CD8-positive, alpha-beta memory T cell (primary cell): ENCODE results near the gene PSMD1. TPM values are rescaled to one million over a fixed set of nuclear protein-coding genes. Genes with fewer than 3 reads are reported as not detected.

Source experiments
- CTCF ChIA-PET: fragments of 350-600 bp; sonication (Branson Sonifier 250); formaldehyde crosslinking; loops from one replicate; lab custom pipeline; 2021; ENCODE audit warnings: antibody characterized with exemption; lab: Charles Lee
- POLR2A ChIA-PET: fragments of 350-600 bp; sonication (Branson Sonifier 250); formaldehyde crosslinking; loops from one replicate; lab custom pipeline; 2021; ENCODE audit warnings: antibody characterized with exemption; lab: Charles Lee
- DNase-seq, 5 donors: peaks; one replicate each; pipeline versions ENCODE4 v3.0.0 to v3.0.0-alpha.2; 2020 to 2022; ENCODE audit warnings: mixed read lengths in 1 of 5
- H3K27ac ChIP-seq: one replicate; pipeline ENCODE4 v1.7.0; 2013; ENCODE audit warnings: low read depth, mild to moderate bottlenecking, low read length, moderate library complexity
- H3K27me3 ChIP-seq: 2 replicates; pipeline ENCODE4 v1.7.0; 2013; ENCODE audit warnings: low read length, mild to moderate bottlenecking; ENCODE audit not compliant: insufficient read depth, poor library complexity, severe bottlenecking
- H3K36me3 ChIP-seq: 2 replicates; pipeline ENCODE4 v1.7.0; 2013; ENCODE audit warnings: mild to moderate bottlenecking, low read length, moderate library complexity; ENCODE audit not compliant: insufficient read depth
- H3K4me1 ChIP-seq: 2 replicates; pipeline ENCODE4 v1.7.0; 2013; ENCODE audit warnings: mild to moderate bottlenecking, low read length, moderate library complexity; ENCODE audit not compliant: insufficient read depth
- H3K4me3 ChIP-seq: 2 replicates; pipeline ENCODE4 v1.7.0; 2013; ENCODE audit warnings: mild to moderate bottlenecking, low read length
- H3K9me3 ChIP-seq: 2 replicates; pipeline ENCODE4 v1.7.0; 2013; ENCODE audit warnings: mild to moderate bottlenecking, low read length
- H3K27ac Mint-ChIP-seq, 8 donors: one replicate each; pipeline ENCODE4 v1.8.0; 2020 to 2021; ENCODE audit warnings: mixed read lengths in 8 of 8, mild to moderate bottlenecking in 6 of 8, inconsistent platforms in 3 of 8, moderate library complexity in 3 of 8
- H3K27me3 Mint-ChIP-seq, 2 donors: one replicate each; pipeline ENCODE4 v1.8.0; 2020 to 2021; ENCODE audit warnings: mixed read lengths in 2 of 2, mild to moderate bottlenecking in 1 of 2, moderate library complexity in 1 of 2
- H3K36me3 Mint-ChIP-seq, 3 donors: one replicate each; pipeline ENCODE4 v1.8.0; 2020 to 2021; ENCODE audit warnings: mixed read lengths in 3 of 3, inconsistent platforms in 1 of 3, mild to moderate bottlenecking in 1 of 3
- H3K4me1 Mint-ChIP-seq, 3 donors: one replicate each; pipeline ENCODE4 v1.8.0; 2020 to 2021; ENCODE audit warnings: mixed read lengths in 3 of 3, inconsistent platforms in 1 of 3, mild to moderate bottlenecking in 1 of 3
- H3K4me3 Mint-ChIP-seq, 7 donors: one replicate each; pipeline ENCODE4 v1.8.0; 2020 to 2021; ENCODE audit warnings: mixed read lengths in 7 of 7, mild to moderate bottlenecking in 6 of 7, moderate library complexity in 4 of 7, inconsistent platforms in 2 of 7
- H3K9me3 Mint-ChIP-seq, 5 donors: one replicate each; pipeline ENCODE4 v1.8.0; 2020 to 2022; ENCODE audit warnings: mixed read lengths in 5 of 5, mild to moderate bottlenecking in 3 of 5, moderate library complexity in 2 of 5, inconsistent platforms in 1 of 5
- polyA plus RNA-seq: library from polyadenylated mRNA; unstranded; fragments of 300-500 nt; fragmentation: Illumina TruSeq; gene quantifications from one replicate; pipeline ENCODE4 v1.2.3, GENCODE V29; 2021
- total RNA-seq, 2 experiments: library from RNA; stranded (reverse); gene quantifications; one replicate each; pipeline ENCODE4 v1.2.3, GENCODE V29; 2021

PSMD1 gene
- total and polyA plus RNA-seq, 3 experiments from 2014 or later: 60.6 to 176 (median 164) TPM

DNA sequence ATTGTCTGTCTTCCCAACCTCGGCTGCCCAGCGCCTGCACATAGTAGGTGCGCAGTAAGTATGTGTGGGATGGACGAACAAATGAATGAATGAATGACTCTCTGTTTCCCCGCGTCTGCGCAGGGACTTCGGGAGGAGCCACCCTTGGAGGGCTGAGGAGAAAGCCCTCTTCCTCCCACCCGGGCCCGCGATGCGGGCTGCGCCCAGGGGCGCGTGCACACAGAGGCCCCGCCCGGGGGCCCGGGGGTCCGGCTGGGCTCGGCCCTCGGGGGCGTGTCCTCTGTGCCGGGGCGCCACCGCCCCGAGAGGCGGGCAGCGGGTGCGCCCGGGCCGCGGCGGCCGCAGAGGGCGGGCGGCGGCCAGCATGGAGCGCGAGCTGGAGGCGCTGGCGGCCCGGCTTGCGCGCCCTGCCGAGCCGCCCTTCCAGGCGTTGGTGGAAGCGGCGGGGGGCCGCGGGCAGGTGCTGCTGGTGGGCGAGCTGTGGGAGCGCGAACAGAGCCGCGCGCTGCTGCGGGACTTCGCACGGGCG, 19.4 kb upstream of the PSMD1 start, which contains the start of gene C2orf72:
TSS of gene C2orf72 (plus strand) at position 322 of the 529 bp plus-strand sequence. CDS start at position 365, 43 bp downstream.
- no peaks in the 10 kb centered on the region for H3K9me3 ChIP-seq
- Mint-ChIP-seq H3K9me3 (no peaks in the 10 kb centered on the region), H3K4me1 (peaks cover 0 to 3% (median 0%) of the 10 kb centered on the region in 3 donors), H3K27me3 (peaks cover 51 to 87% of the 10 kb centered on the region in 2 donors), H3K36me3 (no peaks in the 10 kb centered on the region), H3K27ac (no peak within 1 kb of the TSS), H3K4me3 (peak within 1 kb of the TSS in 6 of 7 donors; percentile 43 to 84 (median 66))
- no peaks in the 10 kb centered on the region for H3K36me3 ChIP-seq
- H3K27me3 ChIP-seq: peaks cover 16% of the 10 kb centered on the region
- no peak for DNase-seq
- no peak within 1 kb of the TSS for H3K4me3 ChIP-seq
- H3K27ac ChIP-seq: no peak within 1 kb of the TSS
- H3K4me1 ChIP-seq: no peaks in the 10 kb centered on the region
- CTCF ChIA-PET: no interaction called here
- POLR2A ChIA-PET: no interaction called here

DNA sequence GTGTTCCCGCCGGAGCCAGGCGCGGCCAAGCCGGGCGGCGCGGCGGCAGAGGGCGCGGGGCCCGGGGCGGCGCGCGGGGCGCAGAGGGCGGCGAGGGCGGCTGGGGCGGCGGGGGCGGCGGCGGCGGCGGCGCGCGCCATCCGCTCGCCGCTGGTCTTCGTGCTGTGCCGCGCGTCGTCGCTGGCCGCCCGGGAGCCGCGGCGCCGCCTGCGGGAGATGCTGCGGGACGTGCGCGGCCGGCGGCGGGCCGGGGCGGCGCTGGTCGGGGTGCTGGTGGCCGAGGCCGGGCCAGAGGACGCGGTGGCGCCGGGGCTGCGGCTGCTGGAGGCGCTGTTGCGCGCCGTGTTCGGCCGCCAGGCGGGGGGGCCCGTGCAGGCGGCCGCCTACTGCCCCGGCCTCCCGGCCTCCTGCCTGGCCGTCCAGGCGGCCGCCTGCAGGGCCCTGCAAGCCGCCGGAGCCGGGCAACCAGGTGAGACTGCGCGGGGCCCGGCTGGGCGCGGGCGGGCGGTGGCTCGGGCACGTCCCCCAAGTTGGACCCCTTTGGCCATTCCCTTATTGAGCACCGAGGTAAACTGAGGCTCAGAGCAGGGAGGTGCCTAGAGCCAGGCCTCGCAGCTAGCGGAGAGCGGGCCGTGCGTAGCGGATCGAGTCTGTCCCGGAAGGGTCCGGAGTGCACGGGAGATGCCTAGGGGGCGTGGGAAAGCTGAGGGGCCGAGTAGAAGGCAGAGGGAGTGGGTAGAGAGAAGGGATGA, 18.8 kb upstream of the PSMD1 start:
- no peaks in the 10 kb centered on the region for H3K9me3 ChIP-seq
- peaks cover 16% of the 10 kb centered on the region for H3K27me3 ChIP-seq
- ChIA-PET POLR2A (no interaction called here), CTCF (no interaction called here)
- no peak overlapping the region for H3K4me3 ChIP-seq
- no peaks in the 10 kb centered on the region for H3K36me3 ChIP-seq
- DNase-seq: no peak
- H3K4me1 ChIP-seq: no peaks in the 10 kb centered on the region
- Mint-ChIP-seq H3K4me3 (peak overlapping the region in 6 of 7 donors; percentile 43 to 67 (median 64)), H3K27ac (no peak overlapping the region), H3K9me3 (no peaks in the 10 kb centered on the region), H3K27me3 (peaks cover 54 to 84% of the 10 kb centered on the region in 2 donors), H3K4me1 (peaks cover 0 to 3% (median 0%) of the 10 kb centered on the region in 3 donors), H3K36me3 (no peaks in the 10 kb centered on the region)
- H3K27ac ChIP-seq: no peak overlapping the region

DNA sequence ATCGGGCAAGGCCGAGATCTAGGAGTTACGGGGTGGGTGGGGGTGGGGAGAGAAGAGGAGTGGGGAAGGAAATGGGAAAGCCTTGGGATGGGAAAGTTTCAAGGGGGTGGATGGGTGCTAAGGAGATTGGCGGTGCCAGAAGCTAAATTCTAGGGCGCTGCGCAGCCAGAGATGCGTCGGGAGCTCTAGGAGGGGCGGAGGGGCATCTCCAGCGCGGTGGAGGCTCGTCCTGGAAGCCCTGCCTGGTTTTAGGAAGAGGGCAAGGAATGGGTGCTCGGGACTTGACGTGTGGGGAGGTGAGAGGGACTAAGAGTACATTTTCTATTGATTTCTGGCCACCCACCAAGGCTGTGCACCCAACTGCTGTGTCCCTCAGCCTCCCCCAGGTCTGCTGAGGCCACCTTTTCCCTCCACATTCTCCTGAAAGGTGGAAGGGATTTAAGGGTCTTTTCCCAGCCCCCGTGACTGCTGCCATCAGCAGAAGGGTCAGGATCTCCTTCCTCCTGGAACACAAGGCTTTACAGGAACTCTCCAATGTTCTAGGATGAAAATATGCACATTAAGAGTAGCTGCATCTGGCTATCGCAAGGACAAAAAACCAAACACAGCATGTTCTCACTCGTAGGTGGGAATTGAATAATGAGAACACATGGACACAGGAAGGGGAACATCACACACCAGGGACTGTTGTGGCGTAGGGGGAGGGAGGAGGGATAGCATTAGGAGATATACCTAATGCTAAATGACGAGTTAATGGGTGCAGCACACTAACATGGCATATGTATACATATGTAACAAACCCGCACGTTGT, 18.0 kb upstream of the PSMD1 start:
- no peak overlapping the region for H3K4me3 ChIP-seq
- CTCF ChIA-PET: interaction anchor here (0.9 kb wide), 1 partner anchor 11 kb away, joined by 3 read pairs; no protein-coding TSS in a partner anchor
- Mint-ChIP-seq H3K36me3 (no peaks in the 10 kb centered on the region), H3K27ac (no peak overlapping the region), H3K4me3 (peak overlapping the region in 6 of 7 donors; percentile 43 to 67 (median 64)), H3K9me3 (no peaks in the 10 kb centered on the region), H3K27me3 (peaks cover 51 to 77% of the 10 kb centered on the region in 2 donors), H3K4me1 (peaks cover 0 to 3% (median 0%) of the 10 kb centered on the region in 3 donors)
- no peaks in the 10 kb centered on the region for H3K36me3 ChIP-seq
- DNase-seq: no peak
- no peaks in the 10 kb centered on the region for H3K4me1 ChIP-seq
- POLR2A ChIA-PET: no interaction called here
- H3K27me3 ChIP-seq: peaks cover 16% of the 10 kb centered on the region
- no peak overlapping the region for H3K27ac ChIP-seq
- no peaks in the 10 kb centered on the region for H3K9me3 ChIP-seq

- Histone ChIP-seq H3K27ac (no peak overlapping the region), H3K36me3 (no peaks in the 10 kb centered on the region), H3K4me3 (no peak overlapping the region), H3K4me1 (no peaks in the 10 kb centered on the region), H3K27me3 (peaks cover 16% of the 10 kb centered on the region), H3K9me3 (no peaks in the 10 kb centered on the region)
- Mint-ChIP-seq H3K36me3 (no peaks in the 10 kb centered on the region), H3K4me3 (peak overlapping the region in 2 of 7 donors; percentile 19 to 31), H3K27ac (no peak overlapping the region), H3K9me3 (no peaks in the 10 kb centered on the region), H3K27me3 (peaks cover 50 to 71% of the 10 kb centered on the region in 2 donors), H3K4me1 (peaks cover 0 to 3% (median 0%) of the 10 kb centered on the region in 3 donors)
- ChIA-PET CTCF (interaction anchor here (0.9 kb wide), 1 partner anchor 12 kb away, joined by 3 read pairs; no protein-coding TSS in a partner anchor), POLR2A (no interaction called here)
- DNase-seq: no peak
These were observed 17.4 kb upstream of the PSMD1 start for GRCh38 chr2:231039294-231039664.

GRCh38 chr2:231039821-231040364, 16.8 kb upstream of the PSMD1 start:
- DNase-seq: no peak
- Histone ChIP-seq H3K36me3 (no peaks in the 10 kb centered on the region), H3K4me3 (no peak overlapping the region), H3K27ac (no peak overlapping the region), H3K9me3 (no peaks in the 10 kb centered on the region), H3K27me3 (peaks cover 16% of the 10 kb centered on the region), H3K4me1 (no peaks in the 10 kb centered on the region)
- no peaks in the 10 kb centered on the region for H3K9me3 Mint-ChIP-seq
- ChIA-PET POLR2A (no interaction called here), CTCF (interaction anchor here (1.1 kb wide), 1 partner anchor 23 kb away, joined by 3 read pairs; no protein-coding TSS in a partner anchor)
- no peaks in the 10 kb centered on the region for H3K36me3 Mint-ChIP-seq
- H3K4me1 Mint-ChIP-seq: peaks cover 0 to 3% (median 0%) of the 10 kb centered on the region in 3 donors
- H3K27ac Mint-ChIP-seq: no peak overlapping the region
- H3K27me3 Mint-ChIP-seq: peaks cover 47 to 68% of the 10 kb centered on the region in 2 donors
- peak overlapping the region in 2 of 7 donors; percentile 31 to 36 for H3K4me3 Mint-ChIP-seq

- peaks cover 15% of the 10 kb centered on the region for H3K27me3 ChIP-seq
- H3K27ac ChIP-seq: no peak overlapping the region
- H3K4me1 ChIP-seq: no peaks in the 10 kb centered on the region
- Mint-ChIP-seq H3K27me3 (peaks cover 40 to 61% of the 10 kb centered on the region in 2 donors), H3K4me3 (no peak overlapping the region), H3K4me1 (peaks cover 0 to 3% (median 0%) of the 10 kb centered on the region in 3 donors), H3K27ac (no peak overlapping the region), H3K36me3 (no peaks in the 10 kb centered on the region), H3K9me3 (no peaks in the 10 kb centered on the region)
- ChIA-PET POLR2A (no interaction called here), CTCF (interaction anchor here (1.8 kb wide), 1 partner anchor 12 kb away, joined by 4 read pairs; no protein-coding TSS in a partner anchor)
- no peaks in the 10 kb centered on the region for H3K36me3 ChIP-seq
- H3K4me3 ChIP-seq: no peak overlapping the region
- no peaks in the 10 kb centered on the region for H3K9me3 ChIP-seq
- DNase-seq: no peak
These were observed 15.5 kb upstream of the PSMD1 start for GRCh38 chr2:231041061-231041689.

GRCh38 chr2:231043796-231044195, 12.9 kb upstream of the PSMD1 start:
- Mint-ChIP-seq H3K9me3 (no peaks in the 10 kb centered on the region), H3K36me3 (no peaks in the 10 kb centered on the region), H3K4me3 (no peak overlapping the region), H3K27ac (no peak overlapping the region), H3K4me1 (no peaks in the 10 kb centered on the region), H3K27me3 (peaks cover 28 to 55% of the 10 kb centered on the region in 2 donors)
- no peak overlapping the region for H3K4me3 ChIP-seq
- POLR2A ChIA-PET: no interaction called here
- no peak overlapping the region for H3K27ac ChIP-seq
- CTCF ChIA-PET: interaction anchor here (1.4 to 2.1 kb wide), 2 partner anchors 9 to 219 kb away, joined by 4 to 10 read pairs; no protein-coding TSS in a partner anchor
- peaks cover under 1% of the 10 kb centered on the region for H3K27me3 ChIP-seq
- H3K36me3 ChIP-seq: no peaks in the 10 kb centered on the region
- no peak for DNase-seq
- H3K4me1 ChIP-seq: no peaks in the 10 kb centered on the region
- H3K9me3 ChIP-seq: no peaks in the 10 kb centered on the region
